GM18498 (cell line): ENCODE measurements around the gene RIPPLY1.
A peak's percentile ranks its signal among the peaks of the same experiment; 100 is the strongest.

Source experiments
- ATAC-seq: cut with Tn5 transposase; IDR thresholded peaks from one replicate; pipeline ENCODE4 v1.9.1; 2021; ENCODE audit warnings: mild to moderate bottlenecking, moderate library complexity; ENCODE audit not compliant: unreplicated experiment

RIPPLY1 gene

GRCh38 chrX:106862972-106863688 is 40.0 kb downstream of the RIPPLY1 start:
- ATAC-seq: peak; percentile 76
